GM12864 (cell line): ENCODE data around the gene CTSA.

Source experiments
- DNase-seq: peaks from one replicate; pipeline ENCODE4 v3.0.0-alpha.2; 2011; ENCODE audit warnings: low read depth
- H3K4me3 ChIP-seq: 2 replicates; pipeline ENCODE4 v1.5.1; 2011; ENCODE audit warnings: mild to moderate bottlenecking, low read depth, low read length, control low read depth
- TF ChIP-seq, protein P1 (sequence below): IDR thresholded peaks from 2 replicates; pipeline ENCODE4 v1.5.1; 2011; ENCODE audit warnings: low read depth, mild to moderate bottlenecking, moderate library complexity, low read length, control low read depth, inconsistent platforms; ENCODE audit errors: missing control alignments

CTSA gene

DNA sequence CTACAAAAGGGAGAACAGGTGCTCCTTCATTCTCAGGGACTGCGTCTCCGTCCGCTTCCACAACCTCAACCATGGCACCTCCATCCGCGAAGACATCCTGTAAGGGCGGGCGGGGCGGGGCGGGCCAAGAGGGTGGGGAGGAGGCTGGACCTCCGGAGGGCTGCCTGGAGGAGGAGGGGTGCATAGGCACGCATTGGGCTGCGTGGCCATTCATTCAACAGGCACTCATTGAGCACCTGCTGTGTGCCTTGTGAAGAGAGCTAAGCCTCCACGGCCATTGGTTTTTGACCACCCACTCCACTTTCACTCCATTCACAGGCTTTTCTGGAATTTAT, 33.3 kb upstream of the CTSA start:
- peak overlapping the region; percentile 97 for H3K4me3 ChIP-seq
- TF ChIP-seq, protein P1, sequence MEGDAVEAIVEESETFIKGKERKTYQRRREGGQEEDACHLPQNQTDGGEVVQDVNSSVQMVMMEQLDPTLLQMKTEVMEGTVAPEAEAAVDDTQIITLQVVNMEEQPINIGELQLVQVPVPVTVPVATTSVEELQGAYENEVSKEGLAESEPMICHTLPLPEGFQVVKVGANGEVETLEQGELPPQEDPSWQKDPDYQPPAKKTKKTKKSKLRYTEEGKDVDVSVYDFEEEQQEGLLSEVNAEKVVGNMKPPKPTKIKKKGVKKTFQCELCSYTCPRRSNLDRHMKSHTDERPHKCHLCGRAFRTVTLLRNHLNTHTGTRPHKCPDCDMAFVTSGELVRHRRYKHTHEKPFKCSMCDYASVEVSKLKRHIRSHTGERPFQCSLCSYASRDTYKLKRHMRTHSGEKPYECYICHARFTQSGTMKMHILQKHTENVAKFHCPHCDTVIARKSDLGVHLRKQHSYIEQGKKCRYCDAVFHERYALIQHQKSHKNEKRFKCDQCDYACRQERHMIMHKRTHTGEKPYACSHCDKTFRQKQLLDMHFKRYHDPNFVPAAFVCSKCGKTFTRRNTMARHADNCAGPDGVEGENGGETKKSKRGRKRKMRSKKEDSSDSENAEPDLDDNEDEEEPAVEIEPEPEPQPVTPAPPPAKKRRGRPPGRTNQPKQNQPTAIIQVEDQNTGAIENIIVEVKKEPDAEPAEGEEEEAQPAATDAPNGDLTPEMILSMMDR: no peak
- peak; percentile 15 for DNase-seq

DNA sequence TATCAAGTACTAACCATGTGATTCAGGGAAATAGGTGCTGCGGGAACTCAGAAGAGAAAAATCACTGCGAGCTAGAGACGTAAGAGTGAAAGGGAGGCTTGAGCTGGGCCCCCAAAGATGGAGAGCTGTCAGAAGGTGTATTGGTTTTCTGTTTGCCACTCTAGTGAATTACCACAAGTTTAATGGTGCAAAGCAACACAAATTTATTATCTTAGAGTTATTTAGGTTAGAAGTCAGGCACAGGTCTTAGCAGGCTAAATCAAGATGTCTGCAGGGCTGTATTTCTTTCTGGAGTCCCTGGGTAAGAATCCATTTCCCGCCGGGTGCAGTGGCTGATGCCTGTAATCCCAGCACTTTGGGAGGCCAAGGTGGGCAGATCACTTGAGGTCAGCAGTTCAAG, 31.2 kb upstream of the CTSA start:
- DNase-seq: no peak
- H3K4me3 ChIP-seq: no peak overlapping the region
- TF ChIP-seq, protein P1: no peak

DNA sequence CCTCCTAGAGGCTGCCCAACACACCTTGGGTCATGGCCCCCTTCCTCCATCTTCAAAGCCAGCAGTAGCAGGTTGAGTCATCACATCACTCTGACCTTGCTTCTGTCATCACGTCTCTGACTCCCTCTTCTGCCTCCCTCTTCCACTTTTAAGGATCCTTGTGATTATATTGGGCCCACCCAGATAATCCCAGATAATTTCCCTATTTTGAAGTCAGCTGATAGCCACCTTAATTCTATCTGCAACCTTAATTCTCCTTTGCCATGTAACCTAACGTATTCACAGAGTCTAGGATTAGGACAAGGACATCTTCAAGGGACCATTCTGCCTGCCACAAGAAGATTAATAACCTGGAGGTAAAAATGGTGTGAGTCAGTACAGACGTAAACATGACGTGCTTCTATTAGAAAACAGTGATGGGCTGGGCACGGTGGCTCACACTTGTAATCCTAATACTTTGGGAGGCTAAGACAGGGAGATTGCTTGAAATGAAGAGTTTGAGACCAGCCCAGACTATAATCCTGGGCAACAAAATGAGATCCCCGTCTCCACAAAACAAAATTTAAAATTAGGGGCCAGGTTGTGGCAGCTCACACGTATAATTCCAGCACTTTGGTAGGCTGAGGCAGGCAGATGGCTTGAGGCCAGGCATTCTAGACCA, 30.4 kb upstream of the CTSA start:
- H3K4me3 ChIP-seq: no peak overlapping the region
- DNase-seq: no peak
- TF ChIP-seq, protein P1: no peak

DNA sequence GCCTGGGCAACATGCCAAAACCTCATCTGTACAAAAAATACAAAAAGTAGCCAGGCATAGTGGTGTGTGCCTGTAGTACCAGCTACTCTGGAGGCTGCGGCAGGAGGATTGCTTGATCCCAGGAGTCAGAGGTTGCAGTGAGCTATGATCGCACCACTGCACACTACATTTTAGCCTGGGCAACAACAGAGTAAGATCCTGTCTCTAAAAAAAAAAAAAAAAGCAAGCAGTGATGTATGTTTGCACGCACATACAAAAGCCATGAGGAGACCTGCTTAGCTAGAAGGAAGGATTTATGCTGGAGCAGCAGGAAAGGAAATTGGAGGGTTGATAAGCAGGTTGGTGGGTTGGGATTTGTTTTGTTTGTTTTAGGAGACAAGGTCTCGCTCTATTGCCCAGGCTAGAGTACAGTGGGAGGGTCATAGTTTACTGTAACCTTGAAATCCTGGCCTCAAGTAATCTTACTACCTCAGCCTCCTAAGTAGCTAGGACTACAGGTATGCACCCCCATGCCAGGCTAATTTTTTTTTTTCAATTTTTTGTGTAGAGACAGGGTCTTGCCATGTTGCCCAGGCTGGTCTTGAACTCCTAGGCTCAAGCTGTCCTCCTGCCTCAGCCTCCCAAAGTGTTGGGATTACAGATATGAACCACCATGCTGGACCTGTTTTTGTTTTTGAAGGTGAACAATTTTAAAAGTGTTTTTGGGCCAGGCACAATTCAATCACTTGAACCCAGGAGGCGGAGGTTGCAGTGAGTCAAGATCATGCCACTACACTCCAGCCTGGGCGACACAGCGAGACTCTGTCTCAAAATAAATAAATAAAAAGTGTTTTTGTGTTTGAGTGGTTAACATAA, 29.7 kb upstream of the CTSA start:
- no peak overlapping the region for H3K4me3 ChIP-seq

DNA sequence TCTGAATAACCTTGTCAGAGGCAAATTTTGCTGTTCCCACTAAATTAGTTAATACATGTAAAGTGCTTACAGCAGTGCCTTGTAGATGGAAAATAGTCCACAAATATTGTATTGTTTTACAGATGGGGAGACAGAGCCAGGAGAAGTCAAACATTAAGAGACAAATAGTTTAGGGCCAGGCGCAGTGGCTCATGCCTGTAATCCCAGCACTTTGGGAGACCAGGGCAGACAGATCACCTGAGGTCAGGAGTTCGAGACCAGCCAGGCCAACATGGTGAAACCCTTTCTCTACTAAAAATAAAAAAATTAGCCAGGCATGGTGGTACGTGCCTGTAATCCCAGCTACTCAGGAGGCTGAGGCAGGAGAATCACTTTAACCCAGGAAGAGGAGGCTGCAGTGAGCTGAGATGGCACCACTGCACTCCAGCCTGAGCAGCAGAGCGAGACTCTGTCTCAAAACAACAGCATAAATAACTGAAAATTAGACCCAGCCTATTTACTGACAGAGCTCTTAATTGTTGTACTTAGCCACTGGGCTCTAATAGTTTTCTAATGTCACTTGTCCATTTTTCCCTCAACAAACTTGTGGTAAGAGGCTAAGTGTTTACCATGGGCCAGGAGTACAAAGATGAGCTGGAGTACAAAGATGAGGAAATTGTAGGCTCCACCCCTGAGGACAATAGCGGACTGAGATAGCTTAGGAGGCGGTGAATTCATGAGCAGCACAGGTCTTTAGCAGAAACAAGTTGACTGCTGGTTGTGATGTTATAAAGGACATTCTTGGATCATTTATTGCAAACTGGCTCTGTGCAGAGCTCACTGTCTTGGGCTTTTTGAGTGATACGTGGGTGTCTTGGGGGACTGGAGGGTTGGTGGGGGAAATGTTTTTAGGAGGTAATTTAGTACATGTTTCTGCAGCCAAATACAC, 27.3 kb upstream of the CTSA start:
- TF ChIP-seq, protein P1: no peak

More for the DNA sequence above, 29.7 kb upstream of the CTSA start:
- no peak for DNase-seq
- TF ChIP-seq, protein P1: no peak

DNA sequence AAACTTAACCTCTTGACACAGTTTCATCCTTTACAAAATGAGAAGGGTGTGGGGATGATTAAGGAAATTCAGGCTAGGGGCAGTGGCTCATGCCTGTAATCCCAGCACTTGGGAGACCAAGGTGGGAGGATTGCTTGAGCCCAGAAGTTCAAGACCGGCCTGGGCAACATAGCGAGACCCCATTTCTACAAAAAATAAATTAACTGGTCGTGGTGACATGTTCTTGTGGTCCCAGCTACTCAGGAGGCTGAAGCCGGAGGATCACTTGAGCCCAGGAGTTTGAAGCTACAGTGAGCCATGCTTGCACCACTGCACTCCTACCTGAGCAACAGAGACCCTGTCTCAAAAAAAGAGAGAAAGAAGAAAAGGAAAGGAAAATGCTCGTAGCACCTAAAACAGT, 24.7 kb upstream of the CTSA start:
- H3K4me3 ChIP-seq: no peak overlapping the region
- no peak for DNase-seq
- TF ChIP-seq, protein P1: no peak

More for the DNA sequence above, 27.3 kb upstream of the CTSA start:
- no peak overlapping the region for H3K4me3 ChIP-seq
- DNase-seq: no peak
